ENCODE results near the gene DUSP28. TPM values are rescaled to one million over a fixed set of nuclear protein-coding genes. Genes with fewer than 3 reads are reported as not detected.
A peak's percentile ranks its signal among the peaks of the same experiment; 100 is the strongest.

The DUSP28 gene
- total RNA-seq, 4 donors from 2014 or later = 7.6 to 18.3 (median 13.2) TPM

DNA sequence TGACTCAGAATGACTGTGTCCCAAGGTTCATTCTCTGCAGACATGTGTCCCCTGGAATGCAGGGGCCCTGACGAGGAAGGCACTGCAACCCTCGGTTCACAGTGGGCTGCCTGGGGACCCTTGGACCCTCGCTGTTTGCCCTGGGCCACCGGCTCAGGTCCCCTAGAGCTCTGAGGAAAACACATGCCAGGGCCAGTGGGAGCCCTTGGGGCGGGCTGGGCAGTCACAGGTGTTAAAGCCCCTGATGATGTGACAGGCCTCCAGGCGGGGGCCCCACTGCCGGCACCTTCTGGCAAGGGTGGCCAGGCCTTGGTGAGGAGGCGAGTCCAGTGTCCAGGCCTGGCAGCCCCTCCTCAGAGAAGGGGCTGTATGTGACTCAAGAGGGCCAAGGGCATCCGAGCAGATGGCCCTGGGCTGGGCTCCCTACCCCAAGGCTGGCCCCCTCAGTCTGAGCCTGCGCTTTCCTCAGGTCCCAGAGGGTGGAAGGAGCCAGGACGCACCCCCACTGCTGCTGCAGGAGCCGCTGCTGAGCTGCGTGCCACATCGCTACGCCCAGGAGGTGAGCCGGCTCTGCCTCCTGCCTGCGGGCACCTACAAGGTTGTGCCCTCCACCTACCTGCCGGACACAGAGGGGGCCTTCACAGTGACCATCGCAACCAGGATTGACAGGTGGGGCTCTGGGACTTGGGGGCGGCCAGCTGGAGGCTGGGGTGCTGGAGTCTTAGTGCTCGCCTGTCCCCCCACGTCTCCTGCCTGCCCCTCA, 37.4 kb downstream of the DUSP28 start:
- no peak overlapping the region for H3K4me3 ChIP-seq
- no peaks in the 10 kb centered on the region for H3K27me3 ChIP-seq
- H3K27ac ChIP-seq = no peak overlapping the region
- no peak for TF ChIP-seq POLR2A (IDR thresholded peaks at IDR 0.05)
- TF ChIP-seq, protein P1, sequence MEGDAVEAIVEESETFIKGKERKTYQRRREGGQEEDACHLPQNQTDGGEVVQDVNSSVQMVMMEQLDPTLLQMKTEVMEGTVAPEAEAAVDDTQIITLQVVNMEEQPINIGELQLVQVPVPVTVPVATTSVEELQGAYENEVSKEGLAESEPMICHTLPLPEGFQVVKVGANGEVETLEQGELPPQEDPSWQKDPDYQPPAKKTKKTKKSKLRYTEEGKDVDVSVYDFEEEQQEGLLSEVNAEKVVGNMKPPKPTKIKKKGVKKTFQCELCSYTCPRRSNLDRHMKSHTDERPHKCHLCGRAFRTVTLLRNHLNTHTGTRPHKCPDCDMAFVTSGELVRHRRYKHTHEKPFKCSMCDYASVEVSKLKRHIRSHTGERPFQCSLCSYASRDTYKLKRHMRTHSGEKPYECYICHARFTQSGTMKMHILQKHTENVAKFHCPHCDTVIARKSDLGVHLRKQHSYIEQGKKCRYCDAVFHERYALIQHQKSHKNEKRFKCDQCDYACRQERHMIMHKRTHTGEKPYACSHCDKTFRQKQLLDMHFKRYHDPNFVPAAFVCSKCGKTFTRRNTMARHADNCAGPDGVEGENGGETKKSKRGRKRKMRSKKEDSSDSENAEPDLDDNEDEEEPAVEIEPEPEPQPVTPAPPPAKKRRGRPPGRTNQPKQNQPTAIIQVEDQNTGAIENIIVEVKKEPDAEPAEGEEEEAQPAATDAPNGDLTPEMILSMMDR (IDR thresholded peaks at IDR 0.05 in 4 of 5, conservative IDR thresholded peaks at IDR 0.05 in 1 of 5) = no peak
- intact Hi-C loops (cut with DNase I; ENCODE audit: low total_unique reads) (no loop called here), in situ Hi-C loops (cut with MboI; ENCODE audit: low sequenced_read_pairs in 4 of 4) (no loop called here)
- H3K36me3 ChIP-seq = peaks cover 0 to 18% of the 10 kb centered on the region in 2 donors
- H3K4me1 ChIP-seq = peaks cover 10 to 13% of the 10 kb centered on the region in 2 donors
- ATAC-seq = no peak
- DNase-seq = peak in 1 of 2 donors; percentile 8
- H3K9me3 ChIP-seq = no peaks in the 10 kb centered on the region

DNA sequence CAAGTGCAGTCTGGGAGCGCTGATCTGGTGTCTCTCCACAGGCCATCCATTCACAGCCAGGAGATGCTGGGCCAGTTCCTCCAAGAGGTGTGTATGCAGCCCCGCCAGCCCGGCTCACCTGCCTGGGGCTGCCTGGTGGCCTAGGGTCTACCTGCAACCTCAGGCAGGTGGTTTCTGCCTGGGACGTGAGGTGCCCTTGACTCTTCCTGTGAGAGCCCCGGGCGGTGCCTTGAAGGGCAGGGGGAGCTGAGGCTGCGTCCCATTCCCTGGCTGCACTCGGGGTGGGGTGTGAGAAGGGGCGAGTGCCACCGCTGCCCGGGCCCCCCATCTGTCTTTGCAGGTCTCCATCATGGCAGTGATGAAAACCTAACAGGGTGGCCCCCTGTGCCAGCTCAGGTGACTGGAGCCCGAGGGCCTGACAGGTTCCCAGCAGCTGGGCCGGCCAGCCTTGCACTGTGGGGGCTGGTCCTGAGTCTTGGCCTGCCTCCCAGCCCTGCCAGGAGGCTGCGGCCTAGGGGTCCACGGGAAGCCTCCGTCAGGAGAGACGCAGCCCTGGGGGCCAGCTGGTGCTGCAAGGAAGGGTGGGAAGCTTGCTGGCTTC, 38.3 kb downstream of the DUSP28 start:
- intact Hi-C loops (cut with DNase I; ENCODE audit: low total_unique reads) = no loop called here
- H3K4me3 ChIP-seq = no peak overlapping the region
- no peaks in the 10 kb centered on the region for H3K9me3 ChIP-seq
- in situ Hi-C loops (cut with MboI; ENCODE audit: low sequenced_read_pairs in 4 of 4) = no loop called here
- no peak for ATAC-seq
- H3K4me1 ChIP-seq = peaks cover 10 to 13% of the 10 kb centered on the region in 2 donors
- TF ChIP-seq POLR2A (IDR thresholded peaks at IDR 0.05) = no peak
- TF ChIP-seq, protein P1 (IDR thresholded peaks at IDR 0.05 in 4 of 5, conservative IDR thresholded peaks at IDR 0.05 in 1 of 5) = no peak
- peaks cover 0 to 18% of the 10 kb centered on the region in 2 donors for H3K36me3 ChIP-seq
- H3K27me3 ChIP-seq = no peaks in the 10 kb centered on the region
- DNase-seq = peak in 1 of 2 donors; percentile 6
- H3K27ac ChIP-seq = no peak overlapping the region

DNA sequence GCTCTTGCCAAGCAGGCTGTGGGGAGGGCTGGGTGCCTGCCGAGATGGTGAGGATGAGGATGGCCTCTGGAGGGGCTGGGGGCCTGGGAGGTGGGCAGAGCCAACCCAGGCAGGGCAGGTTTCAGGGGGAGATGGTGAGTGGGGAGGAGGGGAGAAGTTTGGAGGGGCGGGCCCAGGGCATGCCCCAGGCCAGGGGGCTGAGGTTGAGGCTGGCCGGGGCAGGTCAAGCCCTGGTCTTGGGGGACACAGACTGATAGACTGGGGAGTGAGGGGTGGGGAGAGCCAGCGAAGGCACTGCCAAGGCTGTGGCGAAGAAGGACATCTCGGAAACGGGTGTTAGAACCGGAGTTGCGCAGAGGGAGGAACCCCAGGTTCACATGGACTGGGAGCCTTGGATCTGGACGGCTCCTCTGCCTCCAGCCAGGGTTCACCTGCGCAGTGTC, 39.0 kb downstream of the DUSP28 start:
- no peak overlapping the region for H3K4me3 ChIP-seq
- H3K27ac ChIP-seq = no peak overlapping the region
- no peaks in the 10 kb centered on the region for H3K27me3 ChIP-seq
- no peaks in the 10 kb centered on the region for H3K9me3 ChIP-seq
- peak in 1 of 2 donors; percentile 7 for DNase-seq
- in situ Hi-C loops (cut with MboI; ENCODE audit: low sequenced_read_pairs in 4 of 4) = no loop called here
- intact Hi-C loops (cut with DNase I; ENCODE audit: low total_unique reads) = no loop called here
- TF ChIP-seq, protein P1 (IDR thresholded peaks at IDR 0.05 in 4 of 5, conservative IDR thresholded peaks at IDR 0.05 in 1 of 5) = no peak
- no peak for TF ChIP-seq POLR2A (IDR thresholded peaks at IDR 0.05)
- peaks cover 0 to 18% of the 10 kb centered on the region in 2 donors for H3K36me3 ChIP-seq
- H3K4me1 ChIP-seq = peaks cover 10 to 13% of the 10 kb centered on the region in 2 donors
- ATAC-seq = no peak

DNA sequence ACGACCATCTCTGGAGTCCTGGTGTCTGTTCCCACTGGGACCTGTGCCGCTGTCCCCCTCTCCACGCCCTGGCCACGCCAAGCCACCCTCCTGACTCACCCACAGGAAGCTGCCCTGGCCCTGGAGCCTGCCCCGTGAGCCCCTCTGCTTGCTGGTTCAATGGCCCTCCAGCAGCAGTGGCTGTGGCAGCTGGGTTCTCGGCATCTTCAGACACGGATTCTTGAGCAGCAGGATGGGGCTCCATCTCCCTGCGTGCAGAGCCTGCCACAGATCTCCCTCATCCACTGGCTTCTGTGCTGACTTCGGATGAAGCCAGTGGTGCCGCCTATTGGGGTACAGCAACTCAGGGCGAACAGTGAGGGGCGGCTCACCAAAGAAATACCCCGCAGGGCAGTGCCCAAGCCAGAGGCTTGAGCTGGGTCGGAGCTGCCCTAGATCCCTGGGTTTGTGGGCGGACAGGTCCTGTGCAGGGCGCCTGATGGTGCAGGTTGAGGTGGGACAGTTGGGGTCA, 40.3 kb downstream of the DUSP28 start:
- peaks cover 0 to 18% of the 10 kb centered on the region in 2 donors for H3K36me3 ChIP-seq
- H3K4me3 ChIP-seq = no peak overlapping the region
- in situ Hi-C loops (cut with MboI; ENCODE audit: low sequenced_read_pairs in 4 of 4) = no loop called here
- intact Hi-C loops (cut with DNase I; ENCODE audit: low total_unique reads) = no loop called here
- no peaks in the 10 kb centered on the region for H3K27me3 ChIP-seq
- peaks cover 8 to 19% of the 10 kb centered on the region in 2 donors for H3K4me1 ChIP-seq
- DNase-seq (peak in 1 of 2 donors; percentile 2), ATAC-seq (no peak)
- H3K9me3 ChIP-seq = no peaks in the 10 kb centered on the region
- TF ChIP-seq, protein P1 (IDR thresholded peaks at IDR 0.05 in 4 of 5, conservative IDR thresholded peaks at IDR 0.05 in 1 of 5) = no peak
- no peak for TF ChIP-seq POLR2A (IDR thresholded peaks at IDR 0.05)
- H3K27ac ChIP-seq = no peak overlapping the region

All from gastrocnemius medialis (tissue), 4 donors.